Ishikawa (cell line): ENCODE results near the gene CTF1.

Experiments used
- CEBPB ChIP-seq: IDR thresholded peaks from 2 replicates; pipeline ENCODE4 v1.6.1; 2012
- CREB1 ChIP-seq: IDR thresholded peaks from 2 replicates; pipeline ENCODE4 v1.6.1; 2012; ENCODE audit warnings: low read depth
- EP300 ChIP-seq: IDR thresholded peaks from 2 replicates; pipeline ENCODE4 v1.6.1; 2012; ENCODE audit warnings: borderline replicate concordance
- FOXM1 ChIP-seq: IDR thresholded peaks from 2 replicates; pipeline ENCODE4 v1.6.1; 2012; ENCODE audit warnings: low read depth, borderline replicate concordance
- NFIC ChIP-seq: IDR thresholded peaks from 2 replicates; pipeline ENCODE4 v1.6.1; 2012
- RAD21 ChIP-seq: IDR thresholded peaks from 2 replicates; pipeline ENCODE4 v1.6.1; 2012; ENCODE audit warnings: low read depth
- TAF1 ChIP-seq: IDR thresholded peaks from 2 replicates; pipeline ENCODE4 v1.6.1; 2012; ENCODE audit warnings: low read depth, mild to moderate bottlenecking
- TCF12 ChIP-seq: IDR thresholded peaks from 2 replicates; pipeline ENCODE4 v1.6.1; 2012; ENCODE audit warnings: low read depth
- TEAD4 ChIP-seq: IDR thresholded peaks from 2 replicates; pipeline ENCODE4 v1.6.1; 2012
- YY1 ChIP-seq: IDR thresholded peaks from 2 replicates; pipeline ENCODE4 v1.6.1; 2012; ENCODE audit warnings: low read depth
- TF ChIP-seq, protein P1 (sequence below): IDR thresholded peaks from 2 replicates; pipeline ENCODE4 v1.6.1; 2012
- TF ChIP-seq, protein P2 (sequence below): IDR thresholded peaks from 2 replicates; pipeline ENCODE4 v1.6.1; 2012; ENCODE audit warnings: low read depth, mild to moderate bottlenecking
- TF ChIP-seq, protein P3 (sequence below): IDR thresholded peaks from 2 replicates; pipeline ENCODE4 v1.6.1; 2012

DNA sequence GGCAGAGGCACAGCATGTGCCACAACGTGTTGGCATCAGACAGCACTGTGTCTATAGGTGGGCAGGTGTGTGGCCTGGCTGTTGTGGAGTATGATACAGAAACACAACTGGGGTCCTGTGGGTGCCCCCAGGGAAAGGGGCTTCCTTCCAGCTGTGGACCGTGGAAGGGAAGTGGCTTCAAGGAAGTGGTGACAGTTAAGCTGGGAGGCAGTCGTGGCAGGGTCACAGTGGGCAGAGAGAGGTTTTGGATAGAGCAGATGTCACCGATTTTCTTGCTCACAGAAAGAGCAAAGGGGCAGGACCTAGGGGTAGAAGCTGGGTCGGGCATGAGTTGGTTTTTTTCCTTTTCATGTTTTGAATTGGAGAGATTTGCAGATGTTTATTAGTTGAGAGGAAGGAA is 41.3 kb downstream of the CTF1 start:
- TF ChIP-seq FOXM1: no peak
- TF ChIP-seq RAD21: no peak
- no peak for TF ChIP-seq YY1
- TF ChIP-seq, protein P1, sequence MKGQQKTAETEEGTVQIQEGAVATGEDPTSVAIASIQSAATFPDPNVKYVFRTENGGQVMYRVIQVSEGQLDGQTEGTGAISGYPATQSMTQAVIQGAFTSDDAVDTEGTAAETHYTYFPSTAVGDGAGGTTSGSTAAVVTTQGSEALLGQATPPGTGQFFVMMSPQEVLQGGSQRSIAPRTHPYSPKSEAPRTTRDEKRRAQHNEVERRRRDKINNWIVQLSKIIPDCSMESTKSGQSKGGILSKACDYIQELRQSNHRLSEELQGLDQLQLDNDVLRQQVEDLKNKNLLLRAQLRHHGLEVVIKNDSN: no peak
- no peak for TF ChIP-seq CEBPB
- no peak for TF ChIP-seq CREB1
- TF ChIP-seq EP300: no peak
- no peak for TF ChIP-seq TAF1
- TF ChIP-seq, protein P2, sequence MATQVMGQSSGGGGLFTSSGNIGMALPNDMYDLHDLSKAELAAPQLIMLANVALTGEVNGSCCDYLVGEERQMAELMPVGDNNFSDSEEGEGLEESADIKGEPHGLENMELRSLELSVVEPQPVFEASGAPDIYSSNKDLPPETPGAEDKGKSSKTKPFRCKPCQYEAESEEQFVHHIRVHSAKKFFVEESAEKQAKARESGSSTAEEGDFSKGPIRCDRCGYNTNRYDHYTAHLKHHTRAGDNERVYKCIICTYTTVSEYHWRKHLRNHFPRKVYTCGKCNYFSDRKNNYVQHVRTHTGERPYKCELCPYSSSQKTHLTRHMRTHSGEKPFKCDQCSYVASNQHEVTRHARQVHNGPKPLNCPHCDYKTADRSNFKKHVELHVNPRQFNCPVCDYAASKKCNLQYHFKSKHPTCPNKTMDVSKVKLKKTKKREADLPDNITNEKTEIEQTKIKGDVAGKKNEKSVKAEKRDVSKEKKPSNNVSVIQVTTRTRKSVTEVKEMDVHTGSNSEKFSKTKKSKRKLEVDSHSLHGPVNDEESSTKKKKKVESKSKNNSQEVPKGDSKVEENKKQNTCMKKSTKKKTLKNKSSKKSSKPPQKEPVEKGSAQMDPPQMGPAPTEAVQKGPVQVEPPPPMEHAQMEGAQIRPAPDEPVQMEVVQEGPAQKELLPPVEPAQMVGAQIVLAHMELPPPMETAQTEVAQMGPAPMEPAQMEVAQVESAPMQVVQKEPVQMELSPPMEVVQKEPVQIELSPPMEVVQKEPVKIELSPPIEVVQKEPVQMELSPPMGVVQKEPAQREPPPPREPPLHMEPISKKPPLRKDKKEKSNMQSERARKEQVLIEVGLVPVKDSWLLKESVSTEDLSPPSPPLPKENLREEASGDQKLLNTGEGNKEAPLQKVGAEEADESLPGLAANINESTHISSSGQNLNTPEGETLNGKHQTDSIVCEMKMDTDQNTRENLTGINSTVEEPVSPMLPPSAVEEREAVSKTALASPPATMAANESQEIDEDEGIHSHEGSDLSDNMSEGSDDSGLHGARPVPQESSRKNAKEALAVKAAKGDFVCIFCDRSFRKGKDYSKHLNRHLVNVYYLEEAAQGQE: no peak
- TF ChIP-seq, protein P3, sequence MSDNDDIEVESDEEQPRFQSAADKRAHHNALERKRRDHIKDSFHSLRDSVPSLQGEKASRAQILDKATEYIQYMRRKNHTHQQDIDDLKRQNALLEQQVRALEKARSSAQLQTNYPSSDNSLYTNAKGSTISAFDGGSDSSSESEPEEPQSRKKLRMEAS: no peak
- TF ChIP-seq TCF12: no peak
- no peak for TF ChIP-seq NFIC
- TF ChIP-seq TEAD4: no peak
